Effector CD4-positive, alpha-beta T cell (primary cell): ENCODE measurements around the gene ZNF346.
"Not testable (repeated sequence)": the region's sequence is repeated elsewhere in the genome, so short reads cannot be mapped to it uniquely, and the experiment has no call there.

Experiments used
- DNase-seq: peaks from one replicate; pipeline ENCODE4 v3.0.0-alpha.2; 2020

ZNF346 gene

DNA sequence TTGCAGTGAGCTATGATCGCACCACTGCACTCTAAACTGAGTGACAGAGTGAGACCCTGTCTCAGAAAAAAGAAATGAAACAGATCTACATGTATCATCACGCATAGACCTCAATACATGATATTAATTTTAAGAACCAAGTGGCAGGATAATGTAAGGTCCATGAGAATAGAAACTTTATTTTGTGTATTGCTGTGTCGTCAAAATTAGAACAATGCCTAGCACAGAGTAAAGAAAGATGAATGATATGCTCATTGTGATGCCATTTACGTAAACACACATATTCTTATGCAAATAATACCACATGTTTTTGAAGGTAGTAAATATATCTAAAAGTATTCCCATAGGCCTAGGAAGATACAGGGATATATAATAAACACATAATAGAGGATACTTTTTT, 12.3 kb upstream of the ZNF346 start:
- DNase-seq = no peak

DNA sequence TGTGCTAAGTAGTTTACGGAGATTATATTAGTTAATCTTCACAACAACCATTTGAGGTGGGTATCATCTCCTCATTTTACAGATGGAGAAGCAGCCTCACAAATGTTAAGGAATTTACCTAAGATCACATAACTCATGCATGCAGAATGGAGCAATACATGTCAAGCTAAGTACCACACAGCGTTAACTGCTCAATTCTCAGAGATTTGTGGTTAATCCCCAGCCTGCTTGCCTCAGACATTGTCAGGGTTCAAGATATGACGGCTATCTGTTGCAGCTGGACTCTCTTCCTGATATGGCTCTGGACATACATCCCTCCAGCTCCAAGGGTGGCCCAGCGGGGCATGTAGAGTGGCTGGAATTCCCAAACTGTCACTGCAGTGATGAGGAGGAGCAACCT, 7.3 kb upstream of the ZNF346 start:
- no peak for DNase-seq

DNA sequence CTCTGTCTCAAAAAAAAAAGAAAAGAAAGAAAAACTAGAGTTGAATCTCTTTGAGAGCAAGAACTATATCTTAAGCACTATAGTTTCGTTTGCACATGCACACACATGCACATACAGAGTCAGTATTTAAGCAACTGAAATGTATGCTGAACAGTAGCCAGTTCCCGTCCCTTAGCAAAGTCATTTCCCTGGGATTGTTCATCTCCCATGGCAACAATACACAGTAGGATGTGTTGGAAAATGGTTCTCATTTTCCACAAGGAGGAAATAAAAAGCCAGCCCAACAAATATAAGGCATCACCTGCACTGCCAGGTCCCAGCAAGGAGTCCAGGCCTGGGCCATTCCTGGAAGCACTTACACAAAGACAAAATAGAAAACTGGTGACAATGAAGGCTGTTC, 4.2 kb upstream of the ZNF346 start:
- DNase-seq = no peak

DNA sequence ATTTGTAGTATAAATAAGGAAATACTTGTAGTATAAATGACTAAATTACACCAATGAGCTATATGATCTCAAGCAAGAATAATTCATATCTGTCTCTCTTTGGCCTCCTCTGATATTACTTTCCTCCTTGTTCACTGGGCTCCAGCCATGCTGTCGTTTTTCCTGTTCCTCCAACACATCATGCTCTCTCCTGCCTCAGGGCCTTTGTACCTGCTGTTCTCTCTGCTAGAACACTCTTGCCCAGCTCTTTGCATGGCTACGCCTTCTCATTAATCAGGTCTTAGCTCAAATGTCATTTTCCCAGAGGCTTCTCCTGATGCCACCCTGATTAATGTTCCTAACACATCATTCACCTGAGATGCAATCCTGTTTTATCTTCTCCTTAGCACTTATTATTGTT, 2.5 kb upstream of the ZNF346 start:
- DNase-seq = no peak

DNA sequence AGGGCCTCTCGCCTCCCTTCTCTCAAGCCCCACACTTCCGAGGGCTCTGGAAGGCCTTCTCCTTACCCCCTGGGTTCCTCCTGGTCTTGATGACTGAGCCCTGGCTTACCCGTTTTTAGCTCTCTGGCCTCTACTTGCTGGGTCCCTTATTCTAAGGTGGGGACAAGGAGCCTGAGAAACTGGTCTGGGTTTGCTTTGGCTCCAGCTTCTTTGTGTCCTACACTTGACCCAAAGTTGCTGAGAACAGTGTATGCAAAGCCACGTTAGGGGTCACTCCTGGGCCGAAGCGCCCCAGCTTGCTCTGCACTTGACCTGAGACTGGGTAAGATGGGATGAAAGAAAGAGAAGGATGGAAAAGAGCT, 788 bp downstream of the ZNF346 start:
- DNase-seq = no peak

DNA sequence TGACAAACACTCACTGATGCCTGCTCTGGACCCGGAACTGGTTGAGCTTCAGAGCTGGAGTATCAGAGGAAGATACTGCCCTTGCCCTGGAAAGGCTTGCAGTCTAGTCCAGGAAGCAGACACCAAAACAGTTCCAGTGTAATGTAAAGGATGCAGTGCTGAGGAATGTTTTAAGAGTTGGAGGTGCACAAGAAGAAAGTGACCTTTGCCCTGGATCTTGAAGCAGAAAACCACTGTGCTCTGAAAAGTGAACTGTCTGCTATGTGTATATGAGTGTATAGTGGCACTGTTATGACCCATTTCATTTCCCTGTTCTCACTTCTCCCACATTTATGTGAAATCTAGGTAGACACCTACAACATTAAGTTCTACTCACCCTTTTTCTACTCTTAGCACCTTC, 2.1 kb downstream of the ZNF346 start:
- DNase-seq = no peak

DNA sequence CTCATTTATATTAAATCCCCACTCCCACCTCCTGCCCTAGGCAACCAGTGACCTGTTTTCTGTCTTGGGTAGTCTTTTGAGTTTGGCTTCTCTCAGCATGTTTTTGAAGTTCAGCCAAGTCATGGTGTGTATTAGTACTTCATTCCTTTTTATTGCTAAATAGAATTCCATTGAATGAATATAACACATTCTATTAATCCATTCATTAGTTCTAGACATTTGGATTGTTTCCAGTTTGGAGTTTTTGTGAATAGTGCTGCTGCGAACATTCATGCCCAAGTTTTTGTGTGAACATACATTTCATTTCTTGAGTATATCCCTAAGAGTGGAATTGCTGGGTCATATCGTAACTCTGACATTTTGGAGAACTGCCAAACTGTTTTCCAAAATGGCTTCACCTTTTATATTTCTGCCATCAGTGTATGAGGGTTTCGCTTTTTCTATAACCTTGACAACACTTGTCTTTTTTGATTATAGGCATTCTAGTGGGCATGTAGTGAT, 2.7 kb downstream of the ZNF346 start:
- no peak for DNase-seq

DNA sequence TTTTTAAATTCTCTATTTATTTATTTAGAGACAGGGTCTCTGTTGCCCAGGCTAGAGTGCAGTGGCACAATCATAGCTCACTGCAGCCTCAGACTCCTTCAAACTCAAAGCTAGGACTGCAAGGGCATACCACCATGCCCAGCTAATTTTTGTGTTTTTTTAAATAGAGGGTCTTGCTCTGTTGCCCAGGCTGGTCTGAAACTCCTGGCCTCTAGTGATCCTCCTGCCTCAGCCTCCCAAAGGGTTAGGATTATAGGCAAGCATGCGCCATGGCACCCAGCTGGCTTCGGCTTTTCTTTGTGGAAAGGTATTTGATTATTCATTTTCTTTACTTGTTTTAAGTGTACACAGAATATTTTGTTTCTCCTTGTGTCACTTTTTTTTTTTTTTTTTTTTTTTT, 5.2 kb downstream of the ZNF346 start:
- DNase-seq = no peak

DNA sequence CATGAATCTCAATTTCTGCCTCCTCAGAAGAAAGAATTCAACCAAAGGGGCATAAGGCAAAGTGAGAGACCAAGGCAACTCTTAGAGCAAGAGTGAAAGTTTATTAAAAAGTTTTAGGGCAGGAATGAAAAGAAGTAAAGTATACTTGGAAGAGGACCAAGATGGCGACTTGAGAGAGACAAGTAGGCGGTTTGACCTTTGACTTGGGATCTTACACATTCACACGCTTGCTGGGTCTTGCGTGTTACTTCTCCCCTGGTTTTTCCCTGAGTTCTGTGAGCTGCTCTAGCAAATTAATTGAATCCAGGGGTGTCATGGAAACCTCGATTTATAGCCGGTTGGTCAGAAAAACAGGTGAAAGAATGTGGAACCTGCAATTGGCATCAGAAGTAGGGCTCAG, 7.0 kb downstream of the ZNF346 start:
- no peak for DNase-seq

DNA sequence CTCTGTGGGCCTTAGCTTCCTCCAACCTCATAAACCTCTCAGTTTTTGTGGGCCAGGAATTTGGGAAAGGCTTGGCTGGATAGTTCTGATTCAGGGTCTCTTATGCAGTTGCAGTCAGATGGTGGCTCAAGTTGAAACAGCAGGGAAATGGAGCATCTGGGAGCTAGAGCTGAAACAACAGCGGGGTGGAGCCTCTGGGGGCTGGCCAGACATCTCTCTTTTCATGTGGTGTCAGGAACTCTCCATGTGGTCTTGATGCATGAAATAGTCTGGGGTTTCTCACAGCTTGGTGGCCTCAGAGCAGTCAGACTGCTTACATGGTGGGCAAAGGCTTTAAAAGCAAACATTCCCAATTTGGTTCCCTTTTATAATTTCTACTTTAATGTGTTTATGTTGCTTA, 13.5 kb downstream of the ZNF346 start:
- no peak for DNase-seq

DNA sequence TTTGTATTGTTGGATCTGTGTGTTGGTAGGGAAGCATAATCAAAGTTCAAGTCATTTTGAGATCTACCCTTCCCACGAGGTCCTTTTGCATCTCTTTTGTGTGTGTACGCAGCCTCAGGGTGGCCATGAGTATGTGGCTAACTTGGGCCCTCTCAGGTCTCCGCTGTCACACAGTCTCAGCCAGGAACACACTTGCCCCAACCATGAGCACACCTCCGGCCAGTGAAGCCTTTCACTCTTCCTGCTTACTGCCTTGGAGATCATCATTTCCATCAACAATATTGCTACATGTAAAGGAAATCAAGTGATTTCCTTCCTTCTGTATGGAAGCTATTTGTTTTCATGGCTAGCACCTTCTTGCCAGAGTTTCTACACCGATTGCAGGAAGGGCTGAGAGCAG, 13.9 kb downstream of the ZNF346 start:
- DNase-seq = no peak

DNA sequence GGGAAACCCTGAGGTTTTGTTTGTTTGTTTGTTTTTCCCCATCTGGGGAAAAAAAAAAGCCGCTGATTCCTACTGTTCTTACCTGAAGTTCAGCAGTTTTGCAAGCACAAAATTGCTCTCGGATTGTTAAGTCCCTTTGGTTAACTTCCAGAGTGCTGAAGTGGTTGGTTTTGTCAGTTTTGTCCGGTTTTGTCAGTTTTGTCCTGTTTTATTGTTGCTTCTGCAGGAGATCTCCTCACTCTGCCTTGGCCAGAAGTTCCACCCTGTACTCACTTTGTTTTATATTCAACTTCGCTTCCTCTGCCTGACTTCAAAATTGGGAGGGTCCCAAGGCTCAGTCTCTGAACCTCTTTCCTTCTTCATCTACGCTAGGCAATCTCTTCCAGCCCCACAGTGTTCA, 14.4 kb downstream of the ZNF346 start:
- DNase-seq = no peak

DNA sequence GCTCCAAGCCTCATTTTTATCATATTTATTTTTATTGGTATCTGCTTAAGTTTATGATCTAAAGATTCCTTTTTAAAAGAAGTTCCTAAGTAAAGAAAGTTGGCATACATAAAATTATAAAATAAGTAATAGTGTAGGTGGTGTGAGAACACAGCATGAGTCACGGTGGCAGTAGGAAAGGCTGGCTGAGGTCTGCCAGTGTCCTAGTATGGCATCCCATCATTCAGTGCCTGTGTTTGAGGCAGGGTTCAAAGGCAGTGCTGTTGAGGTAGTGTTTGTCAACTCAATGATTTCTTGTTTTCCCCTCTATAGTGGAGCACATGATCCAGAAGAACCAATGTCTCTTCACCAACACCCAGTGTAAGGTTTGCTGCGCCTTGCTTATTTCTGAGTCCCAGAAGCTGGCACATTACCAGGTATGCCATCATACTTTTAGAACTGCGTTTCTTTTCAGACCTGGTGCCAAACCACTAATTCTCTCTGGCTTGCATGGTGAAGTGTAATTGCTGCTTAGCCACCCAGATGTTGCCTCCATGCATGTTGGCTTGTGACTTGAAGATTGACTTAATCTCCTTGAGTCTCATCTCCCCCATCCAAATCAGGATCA, 18.4 kb downstream of the ZNF346 start:
- DNase-seq = no peak

DNA sequence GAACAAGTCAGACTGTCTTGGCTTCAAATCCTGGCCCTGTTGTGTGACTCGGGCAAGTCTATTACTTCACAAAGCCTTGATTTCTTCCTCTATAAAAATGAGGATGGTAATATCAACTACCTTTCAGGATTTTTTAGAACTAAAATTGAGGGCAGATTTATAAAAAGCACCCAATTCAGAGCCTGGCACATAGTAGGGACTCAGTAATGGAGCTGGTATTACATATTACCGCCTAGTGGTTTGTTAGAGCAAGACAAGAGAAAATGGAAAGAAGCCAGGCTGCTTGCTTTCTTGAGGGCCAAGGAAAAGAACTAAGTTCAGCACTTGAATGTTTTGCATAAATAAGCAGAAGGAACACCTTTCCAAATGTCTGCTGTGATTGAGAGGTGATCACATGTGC, 19.4 kb downstream of the ZNF346 start:
- no peak for DNase-seq

DNA sequence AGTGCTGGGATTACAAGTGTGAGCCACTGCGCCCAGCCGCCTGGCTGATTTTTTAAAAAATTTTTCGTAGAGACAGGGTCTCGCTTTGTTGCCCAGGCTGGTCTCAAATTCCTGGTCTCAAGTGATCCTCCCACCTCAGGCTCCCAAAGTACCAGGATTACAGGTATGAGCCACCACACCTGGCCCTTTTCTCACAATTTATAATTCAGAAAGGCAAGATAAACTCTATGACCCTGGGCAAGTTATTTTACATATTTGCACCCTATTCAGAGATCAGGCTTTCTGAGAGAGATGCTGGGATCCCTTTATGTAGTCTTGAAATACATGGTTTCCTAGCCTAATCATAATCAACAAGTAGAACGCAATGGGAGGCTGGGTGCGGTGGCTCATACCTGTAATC, 20.6 kb downstream of the ZNF346 start:
- no peak for DNase-seq

DNA sequence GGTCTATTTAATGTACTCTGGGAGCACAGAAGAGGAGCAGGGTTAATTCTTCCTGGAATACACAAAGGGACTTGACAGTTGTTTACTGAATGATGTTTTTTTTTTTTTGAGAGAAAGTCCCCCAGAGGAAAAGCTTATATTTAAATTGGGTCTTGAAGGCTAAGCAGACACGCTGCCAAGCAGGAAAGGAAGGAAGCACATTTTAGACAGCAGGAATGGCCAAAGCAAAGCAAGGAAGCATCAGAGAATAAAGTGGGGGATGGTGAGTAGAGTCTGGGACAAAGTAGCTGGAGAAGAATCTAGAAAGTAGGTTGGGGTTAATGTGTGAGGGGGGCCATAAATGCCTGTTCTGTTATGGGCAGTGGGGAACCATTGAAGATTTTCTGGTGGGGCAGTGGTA, 21.5 kb downstream of the ZNF346 start:
- DNase-seq = no peak

DNA sequence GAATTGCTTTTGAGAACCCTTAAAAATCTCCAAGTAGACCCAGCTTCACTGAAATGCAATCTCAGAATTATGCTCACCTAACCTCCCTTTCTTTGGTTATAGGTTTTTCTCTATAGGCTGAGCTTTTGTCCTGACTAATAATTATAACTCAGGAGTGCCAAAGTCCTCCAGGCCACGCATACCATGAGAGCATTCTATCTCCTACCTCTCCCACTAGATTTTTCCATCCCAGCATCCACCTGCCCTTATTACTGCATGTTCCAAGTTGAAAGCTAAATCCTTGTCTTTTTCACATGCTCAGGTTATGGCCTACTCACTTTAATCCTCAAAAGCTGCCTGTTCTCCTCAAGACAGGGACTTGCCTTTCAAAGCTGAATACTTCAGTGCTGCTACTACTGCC, 22.1 kb downstream of the ZNF346 start:
- no peak for DNase-seq

DNA sequence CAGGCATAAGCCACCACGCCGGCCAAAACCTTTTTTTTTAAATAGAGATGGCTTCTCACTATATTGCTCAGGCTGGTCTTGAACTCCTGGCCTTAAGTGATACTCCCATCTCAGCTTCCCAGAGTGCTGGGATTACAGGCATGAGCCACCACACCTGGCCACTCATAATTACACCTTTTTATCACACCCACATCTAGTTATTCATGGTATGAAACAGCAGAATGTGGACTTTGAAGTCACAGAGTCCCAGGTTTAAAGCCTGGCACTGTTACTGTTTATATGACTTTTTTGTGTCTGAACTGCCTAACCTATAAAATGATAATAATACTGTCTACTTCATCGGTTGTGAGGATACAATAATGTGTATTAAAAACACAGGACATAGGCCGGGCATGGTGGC, 23.1 kb downstream of the ZNF346 start:
- no peak for DNase-seq

DNA sequence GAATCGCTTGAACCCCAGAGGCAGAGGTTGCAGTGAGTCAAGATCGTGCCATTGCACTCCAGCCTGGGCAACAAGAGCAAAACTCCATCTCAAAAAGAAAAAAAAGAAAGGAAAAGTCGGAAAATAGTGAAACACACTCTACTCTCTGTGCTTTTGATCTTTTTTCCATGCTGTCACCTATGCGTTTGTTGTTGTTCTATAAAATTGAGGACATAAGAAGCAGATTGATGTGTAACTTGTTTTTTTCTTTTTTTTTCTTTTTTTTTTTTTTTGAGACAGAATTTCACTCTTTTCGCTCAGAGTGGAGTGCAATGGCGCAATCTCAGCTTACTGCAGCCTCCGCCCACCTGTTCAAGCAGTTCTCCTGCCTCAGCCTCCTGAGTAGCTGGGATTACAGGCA, 26.0 kb downstream of the ZNF346 start:
- not testable (repeated sequence) for DNase-seq

DNA sequence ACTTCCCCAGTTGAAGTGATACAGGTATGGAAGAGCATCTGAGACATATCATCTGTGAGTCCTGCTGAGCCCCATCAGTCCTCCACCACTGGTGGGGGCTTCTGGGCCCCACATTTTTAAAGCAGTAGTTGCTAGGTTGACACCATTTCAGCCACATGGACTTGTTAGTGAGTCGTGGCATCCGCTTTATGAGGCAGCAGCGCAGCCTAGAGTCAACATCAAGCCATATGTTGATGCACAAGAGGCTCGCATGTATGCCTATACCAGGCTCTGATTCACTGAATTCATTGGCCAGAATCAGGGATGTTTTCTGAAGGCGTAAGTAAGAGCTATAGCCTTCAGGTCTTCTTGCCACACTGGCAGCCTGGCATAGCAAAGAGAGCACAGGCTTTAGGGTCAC, 26.8 kb downstream of the ZNF346 start:
- no peak for DNase-seq

DNA sequence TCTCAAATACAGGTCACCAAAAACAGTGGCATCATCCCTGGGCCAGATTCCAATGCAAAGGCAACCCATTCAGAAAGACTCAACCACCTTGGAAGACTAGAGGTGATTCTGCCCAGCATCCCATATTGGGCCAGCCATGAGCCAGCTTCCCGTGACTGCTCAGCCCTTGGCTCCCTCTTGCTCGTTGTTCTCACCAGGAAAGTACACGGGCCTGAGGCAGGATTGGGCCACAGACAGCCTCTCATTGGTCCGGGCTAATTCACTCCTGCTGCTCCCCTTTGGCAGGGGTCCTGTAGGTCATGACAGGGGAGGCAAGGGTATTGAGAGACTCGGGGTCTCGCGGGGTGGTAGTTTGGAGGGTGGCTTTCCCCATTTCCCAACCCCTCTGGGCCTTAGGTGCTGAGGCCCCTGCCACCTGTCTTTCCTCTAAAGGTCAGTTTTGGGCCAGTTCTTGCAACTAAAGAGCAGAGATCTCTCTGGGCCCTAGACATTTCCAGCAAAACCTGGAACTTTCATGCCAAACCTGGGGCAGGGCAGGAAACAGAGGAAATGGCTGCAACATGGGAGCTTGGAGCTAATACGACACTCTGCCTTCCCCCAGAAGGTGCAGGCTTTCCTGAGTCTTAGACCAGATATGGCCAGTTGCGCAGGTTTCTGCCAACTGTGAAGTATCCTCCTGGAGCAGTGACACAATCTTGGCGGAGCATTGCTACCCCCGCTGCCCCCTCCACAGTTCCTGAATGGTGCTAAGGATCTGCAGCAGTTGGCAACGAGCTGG, 42.2 kb downstream of the ZNF346 start:
- no peak for DNase-seq

DNA sequence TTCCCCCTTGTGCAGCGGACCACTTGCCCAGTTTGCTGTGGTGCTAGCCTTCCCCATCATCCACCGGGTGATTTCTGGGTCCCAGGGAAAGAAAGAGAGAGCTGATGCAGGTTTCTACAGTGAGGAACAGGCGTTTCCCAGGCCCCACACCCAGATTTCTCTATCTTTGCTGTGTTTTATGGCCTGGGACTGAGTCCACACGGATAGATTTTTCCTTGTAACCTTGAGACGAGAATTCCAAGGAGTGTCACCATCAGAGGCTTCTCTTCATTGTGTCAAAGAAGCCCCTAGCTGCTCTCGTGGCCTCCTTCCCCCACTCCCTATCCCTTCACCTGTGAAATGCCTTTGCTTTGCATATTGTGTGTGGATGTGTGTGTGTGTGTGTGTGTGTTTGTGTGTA, 43.0 kb downstream of the ZNF346 start:
- no peak for DNase-seq

DNA sequence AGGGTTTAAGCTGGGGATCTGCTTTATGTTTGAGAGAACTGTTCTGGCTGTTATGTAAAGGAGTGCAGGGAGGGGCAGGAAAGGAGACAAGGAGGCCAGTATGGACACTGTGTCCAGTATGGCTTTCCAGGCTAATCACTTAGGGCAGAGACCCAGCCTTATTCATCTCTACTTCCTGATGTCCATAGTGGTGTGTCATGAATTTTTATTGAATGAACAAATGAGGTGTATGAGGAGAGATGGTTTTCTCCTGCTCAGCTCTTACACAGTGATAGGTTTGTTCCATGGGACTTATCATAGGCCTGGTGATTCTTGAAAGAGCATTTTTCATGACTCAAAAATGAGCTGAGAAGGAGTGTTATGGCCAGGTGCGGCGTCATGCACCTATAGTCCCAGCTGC, 43.7 kb downstream of the ZNF346 start:
- DNase-seq = no peak

DNA sequence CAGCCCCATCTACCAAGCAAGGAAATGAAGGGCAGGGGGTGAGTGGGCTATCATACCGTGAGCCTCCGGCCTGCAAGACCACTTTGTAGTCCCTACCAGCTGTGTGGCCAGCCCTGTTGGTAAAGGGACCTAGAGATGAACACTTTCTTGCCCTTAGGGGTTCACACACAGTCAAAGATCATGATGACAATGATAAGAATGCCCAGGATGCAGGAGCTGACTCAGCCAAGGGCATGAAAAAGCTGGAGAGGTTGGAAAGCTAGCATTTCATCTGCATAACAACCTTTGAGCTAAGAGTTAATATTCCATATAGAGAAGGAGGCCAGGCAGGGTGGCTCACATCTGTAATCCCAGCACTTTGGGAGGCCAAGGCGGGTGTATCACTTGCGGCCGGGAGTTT, 45.0 kb downstream of the ZNF346 start:
- DNase-seq = no peak
